Left ventricle myocardium inferior (tissue), 1 donor: ENCODE measurements around the gene NFIA. TPM values are rescaled to one million over a fixed set of nuclear protein-coding genes. Genes with fewer than 3 reads are reported as not detected.
A peak's percentile ranks its signal among the peaks of the same experiment; 100 is the strongest.

ENCODE experiments used
- DNase-seq: peaks from one replicate; pipeline ENCODE4 v3.0.0-alpha.2; 2020
- H3K27ac ChIP-seq: fragments of 200-600 bp; replicated peaks from 2 replicates; pipeline ENCODE4 v1.8.0; 2021
- H3K27me3 ChIP-seq: fragments of 200-600 bp; 2 replicates; pipeline ENCODE4 v1.8.0; 2021; ENCODE audit warnings: low read depth
- H3K36me3 ChIP-seq: fragments of 200-600 bp; 2 replicates; pipeline ENCODE4 v1.8.0; 2021
- H3K4me1 ChIP-seq: fragments of 200-600 bp; 2 replicates; pipeline ENCODE4 v1.8.0; 2021
- H3K4me3 ChIP-seq: fragments of 200-600 bp; 2 replicates; pipeline ENCODE4 v1.8.0; 2021; ENCODE audit warnings: mild to moderate bottlenecking, moderate library complexity
- H3K9me3 ChIP-seq: fragments of 200-600 bp; replicated peaks from 2 replicates; pipeline ENCODE4 v1.8.0; 2021
- intact Hi-C: fragments of 100-400 bp; cut with micrococcal nuclease; formaldehyde crosslinking; loops from one replicate; pipeline ENCODE4 v1.11.0; 2022
- total RNA-seq: library from RNA; stranded (reverse); fragmentation: NEBNext Ultra II Directional; extraction: Animal tissue kit (Norgen Biotek cat#: 25700); gene quantifications from one replicate; pipeline ENCODE4 v1.2.1, GENCODE V29; 2021
- TF ChIP-seq, protein P1 (sequence below): fragments of 200-600 bp; IDR thresholded peaks from 2 replicates; pipeline ENCODE4 v1.8.0; 2021; ENCODE audit warnings: antibody characterized with exemption, mild to moderate bottlenecking, borderline replicate concordance
- donor health status: DM: no; HTN: yes; CAD: no; lungs with severe emphysema.

NFIA gene
- total RNA-seq, 1 donor from 2014 or later: 90.2 TPM

GRCh38 chr1:61208831-61209230 lies 126.5 kb downstream of the NFIA start:
- TF ChIP-seq, protein P1, sequence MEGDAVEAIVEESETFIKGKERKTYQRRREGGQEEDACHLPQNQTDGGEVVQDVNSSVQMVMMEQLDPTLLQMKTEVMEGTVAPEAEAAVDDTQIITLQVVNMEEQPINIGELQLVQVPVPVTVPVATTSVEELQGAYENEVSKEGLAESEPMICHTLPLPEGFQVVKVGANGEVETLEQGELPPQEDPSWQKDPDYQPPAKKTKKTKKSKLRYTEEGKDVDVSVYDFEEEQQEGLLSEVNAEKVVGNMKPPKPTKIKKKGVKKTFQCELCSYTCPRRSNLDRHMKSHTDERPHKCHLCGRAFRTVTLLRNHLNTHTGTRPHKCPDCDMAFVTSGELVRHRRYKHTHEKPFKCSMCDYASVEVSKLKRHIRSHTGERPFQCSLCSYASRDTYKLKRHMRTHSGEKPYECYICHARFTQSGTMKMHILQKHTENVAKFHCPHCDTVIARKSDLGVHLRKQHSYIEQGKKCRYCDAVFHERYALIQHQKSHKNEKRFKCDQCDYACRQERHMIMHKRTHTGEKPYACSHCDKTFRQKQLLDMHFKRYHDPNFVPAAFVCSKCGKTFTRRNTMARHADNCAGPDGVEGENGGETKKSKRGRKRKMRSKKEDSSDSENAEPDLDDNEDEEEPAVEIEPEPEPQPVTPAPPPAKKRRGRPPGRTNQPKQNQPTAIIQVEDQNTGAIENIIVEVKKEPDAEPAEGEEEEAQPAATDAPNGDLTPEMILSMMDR: no peak
- Histone ChIP-seq H3K36me3 (no peaks in the 10 kb centered on the region), H3K4me1 (peaks cover 57% of the 10 kb centered on the region), H3K9me3 (no peaks in the 10 kb centered on the region), H3K27me3 (no peaks in the 10 kb centered on the region), H3K4me3 (no peak overlapping the region), H3K27ac (peak overlapping the region; percentile 20)
- intact Hi-C loops: no loop called here
- DNase-seq: no peak

GRCh38 chr1:61210435-61211154 lies 128.2 kb downstream of the NFIA start:
- peaks cover 62% of the 10 kb centered on the region for H3K4me1 ChIP-seq
- intact Hi-C loops: no loop called here
- no peak overlapping the region for H3K4me3 ChIP-seq
- no peaks in the 10 kb centered on the region for H3K9me3 ChIP-seq
- H3K36me3 ChIP-seq: no peaks in the 10 kb centered on the region
- TF ChIP-seq, protein P1: peak; percentile 15
- DNase-seq: no peak
- no peaks in the 10 kb centered on the region for H3K27me3 ChIP-seq
- H3K27ac ChIP-seq: no peak overlapping the region

- TF ChIP-seq, protein P1: no peak
- DNase-seq: no peak
- H3K4me1 ChIP-seq: peaks cover 67% of the 10 kb centered on the region
Measured at GRCh38 chr1:61213245-61214011, 131.1 kb downstream of the NFIA start.

GRCh38 chr1:61215119-61215518 lies 132.8 kb downstream of the NFIA start:
- Histone ChIP-seq H3K4me3 (no peak overlapping the region), H3K27ac (peak overlapping the region; percentile 16), H3K27me3 (no peaks in the 10 kb centered on the region), H3K4me1 (peaks cover 55% of the 10 kb centered on the region), H3K36me3 (no peaks in the 10 kb centered on the region), H3K9me3 (no peaks in the 10 kb centered on the region)
- DNase-seq: no peak
- TF ChIP-seq, protein P1: no peak
- intact Hi-C loops: no loop called here

More at GRCh38 chr1:61213245-61214011, 131.1 kb downstream of the NFIA start:
- Histone ChIP-seq H3K4me3 (no peak overlapping the region), H3K27me3 (no peaks in the 10 kb centered on the region), H3K9me3 (no peaks in the 10 kb centered on the region), H3K27ac (no peak overlapping the region), H3K36me3 (no peaks in the 10 kb centered on the region)
- intact Hi-C loops: no loop called here

- H3K9me3 ChIP-seq: no peaks in the 10 kb centered on the region
- TF ChIP-seq, protein P1: no peak
- no peak for DNase-seq
- no peaks in the 10 kb centered on the region for H3K36me3 ChIP-seq
- peak overlapping the region; percentile 16 for H3K27ac ChIP-seq
- intact Hi-C loops: no loop called here
- H3K4me3 ChIP-seq: no peak overlapping the region
- no peaks in the 10 kb centered on the region for H3K27me3 ChIP-seq
- peaks cover 55% of the 10 kb centered on the region for H3K4me1 ChIP-seq
Measured at GRCh38 chr1:61215676-61216289, 133.4 kb downstream of the NFIA start.
